AG09319 (cell line): Measurements from ENCODE around the gene RAB40B.
A peak's percentile ranks its signal among the peaks of the same experiment; 100 is the strongest.

ENCODE experiments used
- DNase-seq: peaks from one replicate; pipeline ENCODE4 v3.0.0-alpha.2; 2010; ENCODE audit warnings: low read depth; ENCODE audit errors: extremely low read depth
- TF ChIP-seq, protein P1 (sequence below): IDR thresholded peaks from 2 replicates; pipeline ENCODE4 v1.5.1; 2011; ENCODE audit warnings: low read depth, mild to moderate bottlenecking, inconsistent platforms, low read length, moderate library complexity

Gene RAB40B

DNA sequence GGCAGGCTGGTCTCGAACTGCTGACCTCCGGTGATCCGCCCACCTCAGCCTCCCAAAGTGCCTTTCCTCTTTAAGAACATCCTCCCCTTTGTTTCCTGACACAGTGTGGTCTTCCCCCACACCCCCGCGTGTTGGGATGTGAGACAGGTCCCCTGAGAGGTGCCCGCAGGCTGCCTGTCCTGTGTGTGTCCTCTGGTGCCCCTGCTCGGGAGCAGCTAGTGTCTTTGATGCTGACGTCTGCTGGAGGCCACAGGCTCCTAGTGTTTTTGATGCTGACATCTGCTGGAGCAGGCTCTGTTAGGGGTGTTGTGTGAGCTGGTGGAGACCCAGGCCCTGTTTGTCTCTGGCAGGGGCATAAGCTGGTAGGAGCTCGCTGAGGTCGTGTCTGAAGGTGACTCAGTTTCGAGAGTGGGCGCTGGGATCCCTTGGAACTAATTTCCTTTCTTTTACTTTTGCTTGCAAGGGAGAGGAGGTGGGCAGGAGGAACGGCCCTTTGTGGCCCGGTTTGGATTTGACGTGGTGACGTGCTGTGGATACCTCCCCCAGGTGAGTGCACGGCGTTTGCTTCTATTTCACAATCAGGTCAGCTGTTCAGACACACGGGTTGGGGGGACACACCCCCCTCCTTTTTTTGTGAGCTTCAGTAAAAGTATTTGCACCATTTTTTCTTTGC lies 24.0 kb upstream of the RAB40B start:
- TF ChIP-seq, protein P1, sequence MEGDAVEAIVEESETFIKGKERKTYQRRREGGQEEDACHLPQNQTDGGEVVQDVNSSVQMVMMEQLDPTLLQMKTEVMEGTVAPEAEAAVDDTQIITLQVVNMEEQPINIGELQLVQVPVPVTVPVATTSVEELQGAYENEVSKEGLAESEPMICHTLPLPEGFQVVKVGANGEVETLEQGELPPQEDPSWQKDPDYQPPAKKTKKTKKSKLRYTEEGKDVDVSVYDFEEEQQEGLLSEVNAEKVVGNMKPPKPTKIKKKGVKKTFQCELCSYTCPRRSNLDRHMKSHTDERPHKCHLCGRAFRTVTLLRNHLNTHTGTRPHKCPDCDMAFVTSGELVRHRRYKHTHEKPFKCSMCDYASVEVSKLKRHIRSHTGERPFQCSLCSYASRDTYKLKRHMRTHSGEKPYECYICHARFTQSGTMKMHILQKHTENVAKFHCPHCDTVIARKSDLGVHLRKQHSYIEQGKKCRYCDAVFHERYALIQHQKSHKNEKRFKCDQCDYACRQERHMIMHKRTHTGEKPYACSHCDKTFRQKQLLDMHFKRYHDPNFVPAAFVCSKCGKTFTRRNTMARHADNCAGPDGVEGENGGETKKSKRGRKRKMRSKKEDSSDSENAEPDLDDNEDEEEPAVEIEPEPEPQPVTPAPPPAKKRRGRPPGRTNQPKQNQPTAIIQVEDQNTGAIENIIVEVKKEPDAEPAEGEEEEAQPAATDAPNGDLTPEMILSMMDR: no peak
- DNase-seq: no peak

DNA sequence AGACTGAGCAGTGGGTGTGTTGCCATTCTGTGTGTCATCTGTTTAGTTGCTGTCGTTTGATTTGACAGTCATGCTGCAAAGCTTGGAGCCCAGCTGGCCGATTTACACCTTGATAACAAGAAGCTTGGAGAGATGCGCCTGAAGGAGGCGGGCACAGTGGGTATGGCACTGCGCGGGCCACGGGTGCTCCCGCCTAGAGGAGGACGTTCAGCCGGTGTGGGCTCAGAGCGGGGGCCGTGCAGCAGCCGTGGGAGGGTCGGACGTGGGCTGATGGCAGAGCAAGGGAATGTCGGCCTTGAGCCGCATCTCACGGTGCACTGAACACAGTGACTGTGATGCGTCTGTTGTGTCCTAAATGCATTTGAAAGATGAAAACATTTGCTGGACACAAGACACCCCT lies 21.7 kb upstream of the RAB40B start:
- no peak for DNase-seq
- TF ChIP-seq, protein P1: no peak

DNA sequence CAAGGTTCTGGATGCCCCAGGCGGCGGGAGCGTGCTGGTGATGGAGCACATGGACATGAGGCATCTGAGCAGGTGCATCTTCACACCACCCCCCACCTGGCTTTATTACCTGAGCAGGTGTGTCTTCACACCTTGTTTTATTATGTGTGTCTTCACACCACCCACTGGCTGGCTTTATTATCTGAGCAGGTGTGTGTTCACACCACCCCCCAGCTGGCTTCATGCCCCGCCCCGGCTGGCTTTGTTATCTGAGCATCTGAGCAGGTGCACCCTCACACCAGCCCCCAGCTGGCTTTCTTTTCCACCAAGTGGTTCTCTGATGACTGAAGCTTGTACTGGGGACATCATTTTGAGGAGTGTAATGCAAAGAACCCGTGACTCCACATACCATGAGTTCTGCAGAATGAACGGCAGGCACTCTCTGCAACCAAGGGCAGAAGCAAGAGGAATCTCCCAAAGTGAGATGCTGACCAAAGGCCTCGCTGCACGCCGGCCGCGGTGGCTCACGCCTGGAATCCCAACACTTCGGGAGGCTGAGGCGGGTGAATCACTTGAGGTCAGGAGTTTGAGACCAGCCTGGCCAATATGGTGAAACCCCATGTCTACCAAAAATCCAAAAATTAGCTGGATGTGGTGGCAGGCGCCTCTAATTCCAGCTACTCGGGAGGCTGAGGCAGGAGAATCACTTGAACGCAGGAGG lies 20.6 kb upstream of the RAB40B start:
- TF ChIP-seq, protein P1: no peak
- no peak for DNase-seq

DNA sequence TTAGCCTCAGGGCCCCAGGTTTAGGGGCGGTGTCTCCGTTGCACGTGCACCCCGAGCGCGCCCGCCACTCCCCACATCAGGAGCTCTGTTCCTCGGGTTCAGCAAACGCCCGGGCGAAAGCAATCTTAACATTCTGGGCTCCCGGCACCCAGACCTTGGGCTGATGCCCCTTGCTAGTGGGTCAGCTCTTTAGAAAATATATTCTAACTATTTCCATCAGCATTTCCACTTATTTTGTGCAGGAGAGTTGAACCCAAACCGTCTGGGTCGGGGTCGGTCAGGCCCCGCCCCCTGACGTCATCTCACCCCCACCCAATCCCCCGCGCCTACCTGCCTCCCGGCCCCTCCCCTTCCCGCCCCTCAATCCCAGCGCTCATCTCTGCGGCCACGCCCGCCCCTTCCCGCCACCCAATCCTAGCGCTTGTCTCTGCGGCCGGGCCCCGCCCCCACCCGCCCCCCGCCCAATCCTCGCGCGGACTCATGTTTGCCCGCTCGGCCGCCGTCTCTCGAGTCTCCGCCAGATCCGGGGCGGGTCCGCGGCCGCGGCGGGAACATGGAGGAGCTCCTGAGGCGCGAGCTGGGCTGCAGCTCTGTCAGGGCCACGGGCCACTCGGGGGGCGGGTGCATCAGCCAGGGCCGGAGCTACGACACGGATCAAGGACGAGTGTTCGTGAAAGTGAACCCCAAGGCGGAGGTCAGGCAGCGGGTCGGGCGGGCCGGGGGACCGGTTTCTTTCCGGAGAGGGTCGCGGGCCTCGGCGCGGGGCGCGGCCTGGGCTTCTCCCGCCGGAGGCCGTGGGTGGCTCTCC lies 17.9 kb upstream of the RAB40B start, which contains the start of gene FN3KRP:
TSS of gene FN3KRP (plus strand) at position 504 of the 808 bp plus-strand sequence. CDS start at position 554, 50 bp downstream.
- peak; percentile 74 for DNase-seq
- TF ChIP-seq, protein P1: no peak

DNA sequence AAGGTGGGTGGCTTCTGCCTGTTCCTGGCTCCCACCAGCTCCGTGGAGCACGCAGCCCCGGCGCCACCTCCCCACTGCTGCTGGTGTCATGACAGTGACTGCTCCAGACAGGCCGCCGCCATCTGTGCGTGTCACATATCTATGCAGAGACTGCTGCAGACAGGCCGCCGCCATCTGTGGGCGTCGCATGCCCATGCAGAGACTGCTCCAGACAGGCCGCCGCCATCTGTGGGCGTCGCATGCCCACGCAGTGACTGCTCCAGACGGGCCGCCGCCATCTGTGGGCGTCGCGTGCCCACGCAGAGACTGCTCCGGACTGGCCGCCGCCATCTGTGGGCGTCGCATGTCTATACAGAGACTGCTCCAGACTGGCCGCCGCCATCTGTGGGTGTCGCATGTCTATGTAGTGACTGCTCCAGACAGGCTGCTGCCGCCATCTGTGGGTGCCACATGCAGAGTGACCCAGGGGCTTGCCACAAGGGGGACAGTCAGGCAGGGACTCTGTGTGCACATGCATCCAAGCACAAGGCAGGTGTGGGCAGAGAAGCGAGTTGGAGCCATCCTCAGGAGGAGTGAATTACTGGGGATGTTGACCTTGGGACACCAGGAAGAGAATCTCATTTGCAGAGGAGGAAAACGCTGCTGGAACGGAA lies 14.7 kb upstream of the RAB40B start:
- TF ChIP-seq, protein P1: no peak
- no peak for DNase-seq

DNA sequence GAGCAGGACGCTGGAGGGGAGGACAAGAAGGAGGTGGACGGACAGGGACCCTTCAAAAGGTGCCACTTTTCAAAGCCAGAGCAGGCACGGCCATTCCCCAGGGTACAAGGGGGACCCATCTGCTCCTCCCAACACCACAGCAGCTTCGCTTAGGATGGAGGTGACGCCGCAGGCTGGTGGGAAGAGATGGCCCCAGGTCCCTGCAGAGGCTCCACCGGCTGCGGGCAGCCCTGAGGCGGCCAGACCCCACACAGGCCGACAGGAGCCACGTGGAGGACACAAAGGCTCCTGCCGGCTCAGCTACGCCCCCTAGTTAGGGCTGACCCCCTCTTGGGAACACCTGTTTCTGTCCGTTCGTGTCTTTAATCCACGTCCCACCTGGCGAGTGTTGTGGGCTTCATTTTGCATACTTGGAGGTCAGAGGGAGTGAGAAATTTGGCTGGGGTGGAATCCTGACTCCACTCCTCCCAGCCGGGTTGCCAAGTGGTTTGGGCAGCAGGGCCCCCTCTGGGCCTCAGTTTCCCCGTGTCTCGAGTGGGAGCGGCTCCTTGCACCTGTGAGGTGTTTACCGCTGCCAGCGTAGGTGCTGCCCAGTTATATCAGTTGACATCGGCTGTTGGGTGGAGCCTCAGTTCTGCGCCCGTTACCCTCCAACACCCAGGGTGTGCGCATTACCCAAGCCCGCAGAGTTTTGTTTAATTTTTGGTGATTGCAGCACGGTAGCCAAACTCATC lies 12.2 kb upstream of the RAB40B start:
- DNase-seq: no peak
- TF ChIP-seq, protein P1: no peak
